ENCODE data around the gene JMJD4.

DNA sequence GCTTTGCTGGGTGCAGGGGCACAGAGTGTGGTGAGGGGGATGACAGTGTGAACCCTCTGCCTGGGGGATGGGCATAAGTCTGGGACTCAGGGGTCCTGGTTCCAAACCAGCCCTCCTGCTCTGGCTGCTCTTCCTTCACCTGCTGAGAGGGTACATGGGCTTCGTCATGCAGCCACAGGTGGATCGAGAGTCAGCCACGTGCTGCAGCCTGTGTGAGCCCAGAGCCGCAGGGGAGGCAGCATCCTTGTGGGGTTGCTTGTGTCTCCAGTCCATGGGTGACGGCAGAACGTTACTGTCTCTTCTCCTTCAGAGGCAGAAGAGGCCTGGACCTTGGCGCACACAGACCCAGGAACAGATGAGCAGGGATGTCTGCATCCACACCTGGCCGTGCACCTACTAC, 12.3 kb upstream of the JMJD4 start:
- TF ChIP-seq CTCF (IDR thresholded peaks at IDR 0.05; ENCODE audit: low read depth, low read length, poor library complexity, severe bottlenecking) (no peak), EZH2phosphoT487 (IDR thresholded peaks at IDR 0.05; ENCODE audit: borderline replicate concordance, low read length) (no peak)

All from DOHH2 (cell line).